Left colon (tissue), 2 donors: ENCODE results near the gene C1orf115. TPM values are rescaled to one million over a fixed set of nuclear protein-coding genes. Genes with fewer than 3 reads are reported as not detected.
"Not testable (repeated sequence)": the region's sequence is repeated elsewhere in the genome, so short reads cannot be mapped to it uniquely, and the experiment has no call there.

ENCODE experiments used
- ATAC-seq: fragments of 200-7000 bp; cut with Tn5 transposase; one replicate; pipeline ENCODE4 v1.9.1; 2020; ENCODE audit warnings: mild to moderate bottlenecking, moderate library complexity
- DNase-seq, 2 donors: peaks; one replicate each; pipeline ENCODE4 v3.0.0-alpha.2; 2020
- intact Hi-C, 2 donors: fragments of 100-400 bp; cut with DNase I in 1 of 2; cut with micrococcal nuclease in 1 of 2; formaldehyde crosslinking; loops; one replicate each; pipeline versions ENCODE4 v1.11.2 to v1.14.0; 2022; cut with DNase I, micrococcal nuclease
- long read RNA-seq: library from polyadenylated mRNA; unstranded; transcript quantifications from one replicate; pipeline ENCODE4 v2.0.0, GENCODE V29; 2021
- total RNA-seq, 2 donors: library from RNA; stranded (reverse); fragmentation: NEBNext Ultra II Directional; extraction: Animal tissue kit (Norgen Biotek cat#: 25700); gene quantifications; one replicate each; pipeline ENCODE4 v1.2.1, GENCODE V29; 2021
- donor health status: DM: no; HTN: no; CAD: no.
- donor health status: DM: yes; HTN: yes; CAD: no.

The C1orf115 gene
- 10 to 100 TPM; 65.8 to 91.6 TPM for total RNA-seq
- long read RNA-seq, transcript C1orf115-201 (2 exons, 3,413 nt), result major isoform, 265 of 294 reads
- long read RNA-seq, partial matches to known transcripts, result 0 of 294 reads
- long read RNA-seq, other reads (novel, unspliced or antisense), result 29 of 294 reads

- ATAC-seq (peak; percentile 93), DNase-seq (peak; percentile 74 to 85)
- intact Hi-C loops, result loop anchor here in 1 of 2 donors (5.0 kb wide), 1 partner anchor 87 kb away; no protein-coding TSS in a partner anchor
These were observed at the start of gene C1orf115 for GRCh38 chr1:220690140-220691052. TSS of gene C1orf115 (plus strand) at chr1:220690363. CDS start at chr1:220690403, 40 bp downstream.

GRCh38 chr1:220642285-220642684, 47.9 kb upstream of the C1orf115 start:
- intact Hi-C loops, result no loop called here
- DNase-seq (no peak), ATAC-seq (no peak)

- intact Hi-C loops, result no loop called here
- no peak for DNase-seq
- ATAC-seq, result no peak
These were observed 37.2 kb upstream of the C1orf115 start for GRCh38 chr1:220652995-220653394.

- intact Hi-C loops, result no loop called here
- DNase-seq, result no peak
- ATAC-seq, result no peak
These were observed 34.7 kb upstream of the C1orf115 start for GRCh38 chr1:220655509-220655908.

GRCh38 chr1:220655961-220656740, 34.0 kb upstream of the C1orf115 start:
- DNase-seq (no peak), ATAC-seq (no peak)
- intact Hi-C loops, result no loop called here

- DNase-seq (no peak), ATAC-seq (no peak)
- intact Hi-C loops, result no loop called here
These were observed 23.8 kb upstream of the C1orf115 start for GRCh38 chr1:220666349-220666748.

- intact Hi-C loops, result no loop called here
- DNase-seq, result no peak
- ATAC-seq, result no peak
These were observed 21.2 kb upstream of the C1orf115 start for GRCh38 chr1:220669005-220669404.

GRCh38 chr1:220670365-220670764, 19.8 kb upstream of the C1orf115 start:
- intact Hi-C loops, result no loop called here
- ATAC-seq (no peak), DNase-seq (no peak)

- intact Hi-C loops, result no loop called here
- ATAC-seq, result no peak
These were observed 16.2 kb upstream of the C1orf115 start for GRCh38 chr1:220673921-220674320.

GRCh38 chr1:220677251-220677650, 12.9 kb upstream of the C1orf115 start:
- intact Hi-C loops, result no loop called here
- DNase-seq (no peak), ATAC-seq (no peak)

More at GRCh38 chr1:220673921-220674320, 16.2 kb upstream of the C1orf115 start:
- DNase-seq, result no peak

GRCh38 chr1:220680085-220680687, 10.0 kb upstream of the C1orf115 start:
- peak; percentile 80 for ATAC-seq
- intact Hi-C loops, result loop anchor here in 1 of 2 donors (10.0 kb wide), 1 partner anchor 55 kb away; no protein-coding TSS in a partner anchor
- DNase-seq, result peak in 1 of 2 donors; percentile 18

- ATAC-seq (peak; percentile 23), DNase-seq (no peak)
- intact Hi-C loops, result loop anchor here in 1 of 2 donors (10.0 kb wide), 1 partner anchor 53 kb away; no protein-coding TSS in a partner anchor
These were observed 8.8 kb upstream of the C1orf115 start for GRCh38 chr1:220681220-220681880.

GRCh38 chr1:220682901-220683576, 7.1 kb upstream of the C1orf115 start:
- no peak for ATAC-seq
- no peak for DNase-seq
- intact Hi-C loops, result loop anchor here in 1 of 2 donors (10.0 kb wide), 1 partner anchor 52 kb away; no protein-coding TSS in a partner anchor

- not testable (repeated sequence) for ATAC-seq, DNase-seq
- intact Hi-C loops, result loop anchor here in 1 of 2 donors (10.0 kb wide), 1 partner anchor 51 kb away; no protein-coding TSS in a partner anchor
These were observed 6.4 kb upstream of the C1orf115 start for GRCh38 chr1:220683716-220684115.

GRCh38 chr1:220684890-220685289, 5.3 kb upstream of the C1orf115 start:
- DNase-seq (no peak), ATAC-seq (no peak)
- intact Hi-C loops, result loop anchor here in 1 of 2 donors (10.0 kb wide), 1 partner anchor 50 kb away; no protein-coding TSS in a partner anchor

- ATAC-seq, result no peak
- no peak for DNase-seq
- intact Hi-C loops, result loop anchor here in 1 of 2 donors (10.0 kb wide), 1 partner anchor 49 kb away; no protein-coding TSS in a partner anchor
These were observed 4.3 kb upstream of the C1orf115 start for GRCh38 chr1:220685879-220686278.

GRCh38 chr1:220687809-220688208, 2.4 kb upstream of the C1orf115 start:
- DNase-seq (no peak), ATAC-seq (no peak)
- intact Hi-C loops, result loop anchor here in 1 of 2 donors (10.0 kb wide), 1 partner anchor 47 kb away; no protein-coding TSS in a partner anchor
